HUES64 (cell line): Measurements from ENCODE around the gene TRIM22.
"Not testable (repeated sequence)": the region's sequence is repeated elsewhere in the genome, so short reads cannot be mapped to it uniquely, and the experiment has no call there.

Experiments
- H3K27ac ChIP-seq: 2 replicates; pipeline ENCODE4 v1.7.0; 2013; ENCODE audit warnings: low read depth, low read length, inconsistent platforms
- H3K27me3 ChIP-seq: 2 replicates; pipeline ENCODE4 v1.6.1; 2013; ENCODE audit warnings: mild to moderate bottlenecking, low read length; ENCODE audit not compliant: insufficient read depth
- H3K36me3 ChIP-seq: 2 replicates; pipeline ENCODE4 v1.6.1; 2013; ENCODE audit warnings: mild to moderate bottlenecking, low read length; ENCODE audit not compliant: insufficient read depth
- H3K4me1 ChIP-seq: 2 replicates; pipeline ENCODE4 v1.6.1; 2013; ENCODE audit warnings: mild to moderate bottlenecking, low read length, moderate library complexity; ENCODE audit not compliant: insufficient read depth
- H3K4me3 ChIP-seq: 2 replicates; pipeline ENCODE4 v1.5.1; 2013; ENCODE audit warnings: mild to moderate bottlenecking, low read length, moderate library complexity
- H3K9ac ChIP-seq: 2 replicates; pipeline ENCODE4 v1.6.1; 2013; ENCODE audit warnings: mild to moderate bottlenecking, low read depth, low read length
- H3K9me3 ChIP-seq: 2 replicates; pipeline ENCODE4 v1.6.1; 2013; ENCODE audit warnings: low read depth, low read length; ENCODE audit not compliant: insufficient read depth
- WGBS: fragments of 150-250, 120-280 bp; methylation state at CpG from one replicate; pipeline ENCODE4 v1.1.7; 2013; ENCODE audit warnings: missing lambda C conversion rate; 5-methylcytosine and 5-hydroxymethylcytosine counted together

Gene TRIM22

GRCh38 chr11:5713695-5714094 is 24.1 kb downstream of the TRIM22 start:
- H3K9me3 ChIP-seq: no peaks in the 10 kb centered on the region
- H3K27ac ChIP-seq: no peak overlapping the region
- H3K27me3 ChIP-seq: no peaks in the 10 kb centered on the region
- WGBS: 92% methylated on average over 5 of the region's 5 CpGs
- H3K9ac ChIP-seq: no peak overlapping the region
- no peaks in the 10 kb centered on the region for H3K4me1 ChIP-seq
- H3K36me3 ChIP-seq: peaks cover 3% of the 10 kb centered on the region; the same call in 1 of the 2 replicates
- H3K4me3 ChIP-seq: no peak overlapping the region

DNA sequence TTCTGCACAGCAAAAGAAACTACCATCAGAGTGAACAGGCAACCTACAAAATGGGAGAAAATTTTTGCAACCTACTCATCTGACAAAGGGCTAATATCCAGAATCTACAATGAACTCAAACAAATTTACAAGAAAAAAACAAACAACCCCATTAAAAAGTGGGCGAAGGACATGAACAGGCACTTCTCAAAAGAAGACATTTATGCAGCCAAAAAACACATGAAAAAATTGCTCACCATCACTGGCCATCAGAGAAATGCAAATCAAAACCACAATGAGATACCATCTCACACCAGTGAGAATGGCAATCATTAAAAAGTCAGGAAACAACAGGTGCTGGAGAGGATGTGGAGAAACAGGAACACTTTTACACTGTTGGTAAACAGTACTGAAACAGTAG is 26.9 kb downstream of the TRIM22 start:
- not testable (repeated sequence) for H3K27ac ChIP-seq, H3K4me1 ChIP-seq, H3K9me3 ChIP-seq, H3K4me3 ChIP-seq, H3K27me3 ChIP-seq, H3K36me3 ChIP-seq, H3K9ac ChIP-seq
- whole genome bisulfite sequencing: 91% methylated on average over 1 of the region's 1 CpG

DNA sequence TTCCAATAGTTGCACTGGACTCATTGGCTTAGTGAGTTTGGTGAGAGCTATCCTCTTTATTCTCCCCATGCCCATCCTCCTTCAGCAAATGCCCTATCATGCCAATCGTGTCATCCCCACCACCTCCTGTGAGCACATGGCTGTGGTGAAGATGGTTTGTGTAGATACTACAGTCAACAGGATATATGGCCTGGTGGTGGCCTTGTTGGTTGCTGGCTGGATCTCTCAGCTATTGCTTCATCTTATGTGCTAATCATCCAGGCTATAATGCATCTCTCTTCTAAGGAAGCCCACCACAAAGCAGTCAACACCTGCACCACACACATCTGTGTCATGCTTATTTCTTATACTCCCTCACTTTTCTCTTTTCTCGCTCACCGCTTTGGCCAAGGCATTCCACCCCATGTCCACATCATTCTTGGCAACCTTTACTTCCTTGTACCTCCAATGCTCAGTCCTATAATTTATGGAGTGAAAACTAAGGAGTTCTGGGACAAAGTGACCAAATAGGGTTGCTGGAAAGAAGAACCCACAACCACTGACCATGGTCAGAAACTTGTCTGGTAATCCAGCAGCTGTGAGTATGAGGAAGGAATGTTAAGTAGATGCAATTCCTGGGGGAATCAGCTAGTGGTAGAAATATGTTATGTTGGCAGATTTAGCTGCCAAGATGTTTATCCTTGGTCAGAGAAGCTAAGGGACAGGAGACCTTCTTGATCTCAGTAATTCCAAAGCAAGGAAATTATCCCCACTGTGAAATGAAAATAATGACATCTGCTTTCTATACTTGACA is 30.3 kb downstream of the TRIM22 start:
- Histone ChIP-seq H3K27ac (no peak overlapping the region), H3K9me3 (no peaks in the 10 kb centered on the region), H3K36me3 (no peaks in the 10 kb centered on the region), H3K9ac (no peak overlapping the region), H3K27me3 (no peaks in the 10 kb centered on the region), H3K4me3 (no peak overlapping the region), H3K4me1 (no peaks in the 10 kb centered on the region)
- WGBS: 100% methylated on average over 2 of the region's 3 CpGs

GRCh38 chr11:5722622-5723021 is 33.0 kb downstream of the TRIM22 start:
- H3K4me1 ChIP-seq: no peaks in the 10 kb centered on the region
- no peaks in the 10 kb centered on the region for H3K36me3 ChIP-seq
- WGBS: 90% methylated on average over 2 of the region's 2 CpGs
- no peak overlapping the region for H3K27ac ChIP-seq
- H3K9me3 ChIP-seq: no peaks in the 10 kb centered on the region
- H3K27me3 ChIP-seq: no peaks in the 10 kb centered on the region
- no peak overlapping the region for H3K4me3 ChIP-seq
- no peak overlapping the region for H3K9ac ChIP-seq

- WGBS: 90% methylated on average over 1 of the region's 1 CpG
- H3K4me3 ChIP-seq: no peak overlapping the region
- no peaks in the 10 kb centered on the region for H3K36me3 ChIP-seq
- H3K27me3 ChIP-seq: no peaks in the 10 kb centered on the region
- no peaks in the 10 kb centered on the region for H3K4me1 ChIP-seq
- H3K9me3 ChIP-seq: no peaks in the 10 kb centered on the region
- H3K9ac ChIP-seq: no peak overlapping the region
- H3K27ac ChIP-seq: no peak overlapping the region
These were observed 36.8 kb downstream of the TRIM22 start for GRCh38 chr11:5726351-5726750.

DNA sequence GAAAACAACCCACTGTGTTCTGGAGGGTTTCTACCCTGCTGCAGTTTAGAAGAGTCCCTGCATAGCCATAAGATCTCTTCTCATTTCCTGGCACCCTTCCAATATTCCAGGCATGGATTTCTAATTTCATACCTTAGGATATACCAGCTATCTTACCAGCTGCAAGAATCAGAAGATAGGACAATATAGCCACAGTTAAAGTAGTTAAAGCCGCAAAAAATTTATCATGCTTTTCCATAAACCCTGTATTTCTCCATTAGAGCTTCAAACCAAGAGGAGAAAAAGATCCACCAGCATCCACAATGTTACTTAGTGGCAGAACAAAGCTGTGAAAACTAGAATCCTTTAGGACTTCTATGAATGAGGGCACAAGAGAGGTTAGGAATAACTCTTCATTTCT is 38.1 kb downstream of the TRIM22 start:
- H3K9me3 ChIP-seq: no peaks in the 10 kb centered on the region
- H3K9ac ChIP-seq: no peak overlapping the region
- H3K27me3 ChIP-seq: no peaks in the 10 kb centered on the region
- no peaks in the 10 kb centered on the region for H3K36me3 ChIP-seq
- H3K4me3 ChIP-seq: no peak overlapping the region
- H3K4me1 ChIP-seq: no peaks in the 10 kb centered on the region
- no peak overlapping the region for H3K27ac ChIP-seq
- WGBS: 89% methylated on average over 1 of the region's 1 CpG

GRCh38 chr11:5736396-5736795 is 46.8 kb downstream of the TRIM22 start, which contains the start of gene OR56B1:
OR56B1 (plus strand) TSS chr11:5736448; CDS start chr11:5736517, 69 bp downstream.
- no peak within 1 kb of the TSS for H3K4me3 ChIP-seq
- 95% methylated on average over 1 of the region's 1 CpG for WGBS
- H3K36me3 ChIP-seq: no peaks in the 10 kb centered on the region
- no peak within 1 kb of the TSS for H3K27ac ChIP-seq
- no peaks in the 10 kb centered on the region for H3K9me3 ChIP-seq
- no peaks in the 10 kb centered on the region for H3K27me3 ChIP-seq
- no peak within 1 kb of the TSS for H3K9ac ChIP-seq
- H3K4me1 ChIP-seq: no peaks in the 10 kb centered on the region

GRCh38 chr11:5737091-5737490 is 47.5 kb downstream of the TRIM22 start:
- no peaks in the 10 kb centered on the region for H3K9me3 ChIP-seq
- H3K4me1 ChIP-seq: no peaks in the 10 kb centered on the region
- H3K9ac ChIP-seq: no peak overlapping the region
- H3K4me3 ChIP-seq: no peak overlapping the region
- no peaks in the 10 kb centered on the region for H3K27me3 ChIP-seq
- no peaks in the 10 kb centered on the region for H3K36me3 ChIP-seq
- H3K27ac ChIP-seq: no peak overlapping the region

DNA sequence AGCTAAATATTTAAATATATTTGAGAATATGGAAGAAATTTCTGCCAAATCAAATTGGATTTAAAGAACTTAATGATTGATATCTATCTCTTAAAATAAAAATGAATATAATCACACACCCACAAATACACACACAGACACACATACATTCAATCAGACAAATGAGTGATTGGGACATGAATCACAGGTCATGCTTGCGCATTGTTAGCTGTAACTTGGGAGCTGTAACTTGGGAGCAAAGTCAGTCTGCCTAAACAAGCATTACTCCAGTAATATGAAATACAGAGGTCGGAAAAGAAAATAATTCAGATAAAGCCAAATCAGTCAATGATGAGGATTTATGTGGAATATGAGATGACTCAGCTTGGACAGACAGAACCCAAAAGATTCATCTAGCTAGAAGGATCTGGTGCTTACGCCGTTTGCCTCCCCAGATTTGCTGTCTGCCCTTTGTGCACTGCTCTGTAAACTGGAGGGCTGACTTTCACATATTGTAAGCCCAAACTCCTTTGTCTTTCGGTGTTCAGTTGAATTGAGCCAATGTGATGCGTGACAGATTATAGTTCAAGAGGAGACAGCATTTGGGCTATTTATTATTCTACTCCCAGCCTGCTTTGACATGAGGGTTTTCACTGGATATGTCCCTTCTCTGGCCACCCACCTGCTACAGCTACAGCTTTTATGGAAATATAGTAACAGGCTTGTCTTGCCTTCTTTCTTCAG is 48.2 kb downstream of the TRIM22 start:
- H3K27ac ChIP-seq: no peak overlapping the region
- no peaks in the 10 kb centered on the region for H3K4me1 ChIP-seq
- 90% methylated on average over 6 of the region's 6 CpGs for WGBS

GRCh38 chr11:5738431-5738830 is 48.8 kb downstream of the TRIM22 start:
- no peaks in the 10 kb centered on the region for H3K4me1 ChIP-seq
- no peak overlapping the region for H3K4me3 ChIP-seq
- H3K9ac ChIP-seq: no peak overlapping the region
- H3K9me3 ChIP-seq: no peaks in the 10 kb centered on the region
- H3K27me3 ChIP-seq: no peaks in the 10 kb centered on the region
- H3K27ac ChIP-seq: no peak overlapping the region
- no peaks in the 10 kb centered on the region for H3K36me3 ChIP-seq
- WGBS: no CpG with 5 or more reads among the region's 1 CpG

More for the DNA sequence above, 48.2 kb downstream of the TRIM22 start:
- Histone ChIP-seq H3K4me3 (no peak overlapping the region), H3K9me3 (no peaks in the 10 kb centered on the region), H3K27me3 (no peaks in the 10 kb centered on the region), H3K36me3 (no peaks in the 10 kb centered on the region), H3K9ac (no peak overlapping the region)

GRCh38 chr11:5746614-5747013 is 57.0 kb downstream of the TRIM22 start:
- H3K9me3 ChIP-seq: no peaks in the 10 kb centered on the region
- 91% methylated on average over 2 of the region's 3 CpGs for WGBS

More at GRCh38 chr11:5746614-5747013, 57.0 kb downstream of the TRIM22 start:
- Histone ChIP-seq H3K9ac (no peak overlapping the region), H3K4me3 (no peak overlapping the region), H3K27ac (no peak overlapping the region), H3K4me1 (no peaks in the 10 kb centered on the region), H3K36me3 (no peaks in the 10 kb centered on the region), H3K27me3 (no peaks in the 10 kb centered on the region)
